Fibroblast of skin of scalp (primary cell): ENCODE data around the gene CARD19.
"Not testable (repeated sequence)": the region's sequence is repeated elsewhere in the genome, so short reads cannot be mapped to it uniquely, and the experiment has no call there.

Experiments
- DNase-seq: peaks from one replicate; pipeline ENCODE4 v3.0.0-alpha.2; 2013

Gene CARD19

DNA sequence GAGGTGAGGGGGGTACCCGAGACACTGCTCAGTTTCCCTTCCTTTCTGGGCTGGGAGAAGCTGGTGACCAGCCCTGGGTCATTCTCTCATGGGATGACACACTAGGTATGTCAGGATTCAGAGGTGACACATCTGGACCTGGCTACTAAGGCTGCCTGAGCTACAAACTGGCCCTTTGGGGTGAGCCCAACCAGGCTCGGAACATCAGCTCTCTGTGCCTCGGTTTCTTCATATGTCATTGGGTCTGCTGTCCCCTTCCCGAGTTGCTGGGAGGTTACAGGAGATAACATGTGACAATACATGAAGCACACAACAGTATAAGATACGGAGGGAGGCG, 11.8 kb downstream of the CARD19 start:
- DNase-seq: no peak

DNA sequence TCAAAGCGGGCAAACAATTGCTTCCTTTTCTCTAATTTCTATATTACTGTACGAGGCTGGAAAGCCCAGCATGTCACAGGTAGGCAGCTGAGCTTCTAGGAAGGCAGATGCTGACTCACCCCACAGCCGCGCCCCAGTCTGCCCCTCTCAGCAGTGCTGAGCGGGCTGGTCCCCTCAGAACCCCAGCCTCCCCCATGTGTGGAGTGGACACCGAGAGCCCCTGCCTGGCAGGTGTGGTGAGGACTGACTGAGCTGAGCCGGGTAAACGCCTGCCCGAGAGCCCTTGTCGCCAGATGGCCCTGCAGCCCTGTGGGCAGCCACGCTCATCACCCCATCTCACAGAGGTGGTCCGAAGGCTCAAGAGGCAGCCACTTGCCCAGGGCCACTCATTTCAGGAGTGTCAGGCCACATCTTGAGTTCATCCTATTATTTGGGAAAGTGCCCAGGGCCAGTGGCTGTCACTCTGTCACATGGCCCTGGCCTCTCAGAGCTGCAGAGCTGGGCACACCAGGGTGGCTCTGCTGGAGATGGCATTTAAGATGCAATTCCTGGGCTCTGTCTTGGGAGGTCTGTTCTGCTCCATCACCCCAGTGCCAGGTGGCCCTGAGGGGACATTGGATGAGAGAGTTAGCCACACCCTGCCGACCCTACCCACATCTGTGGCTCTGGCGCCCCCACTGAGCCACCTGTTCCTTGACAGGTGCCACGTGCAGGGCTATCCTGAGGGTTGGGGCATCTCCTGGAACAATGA, 12.4 kb downstream of the CARD19 start:
- no peak for DNase-seq

GRCh38 chr9:93110311-93110855, 14.4 kb downstream of the CARD19 start:
- DNase-seq: no peak

- DNase-seq: no peak
Measured at GRCh38 chr9:93111001-93111370, 15.0 kb downstream of the CARD19 start.

- no peak for DNase-seq
Measured at GRCh38 chr9:93111371-93112115, 15.5 kb downstream of the CARD19 start.

DNA sequence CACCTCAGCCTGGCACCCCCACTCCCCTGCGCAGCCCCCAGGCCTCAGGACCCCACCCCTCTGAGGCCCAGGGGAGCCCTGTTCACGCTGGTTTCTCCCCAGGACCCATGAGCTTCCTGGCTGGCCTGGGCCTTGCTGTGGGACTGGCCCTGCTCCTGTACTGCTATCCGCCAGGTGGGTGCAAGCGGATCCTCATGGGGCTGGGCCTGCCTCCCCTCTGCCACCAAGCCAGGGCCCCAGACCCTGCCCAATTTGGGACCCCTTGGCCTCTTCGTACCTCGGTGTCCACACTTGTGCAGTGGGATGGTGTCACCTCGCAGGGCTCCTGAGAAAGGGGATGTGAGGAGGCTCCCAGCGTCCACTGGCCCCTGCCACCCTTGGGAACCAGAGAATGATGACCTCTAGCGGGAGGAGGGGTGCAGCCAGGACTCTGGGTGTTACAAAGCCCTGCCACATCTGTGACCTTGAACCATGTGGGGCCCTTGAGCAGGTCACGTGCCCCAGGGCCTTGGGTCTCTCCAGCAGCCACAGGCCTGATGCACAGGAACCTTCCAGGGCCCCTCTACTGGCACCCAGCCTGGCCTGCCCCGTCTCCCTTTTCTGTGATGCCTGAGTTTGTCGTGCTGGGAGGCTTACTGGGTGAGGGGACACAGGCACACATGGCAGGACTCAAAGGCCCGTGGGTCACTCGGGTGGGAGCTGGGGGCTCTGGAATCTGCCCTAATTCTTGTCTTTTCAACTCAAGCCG, 16.3 kb downstream of the CARD19 start:
- no peak for DNase-seq

DNA sequence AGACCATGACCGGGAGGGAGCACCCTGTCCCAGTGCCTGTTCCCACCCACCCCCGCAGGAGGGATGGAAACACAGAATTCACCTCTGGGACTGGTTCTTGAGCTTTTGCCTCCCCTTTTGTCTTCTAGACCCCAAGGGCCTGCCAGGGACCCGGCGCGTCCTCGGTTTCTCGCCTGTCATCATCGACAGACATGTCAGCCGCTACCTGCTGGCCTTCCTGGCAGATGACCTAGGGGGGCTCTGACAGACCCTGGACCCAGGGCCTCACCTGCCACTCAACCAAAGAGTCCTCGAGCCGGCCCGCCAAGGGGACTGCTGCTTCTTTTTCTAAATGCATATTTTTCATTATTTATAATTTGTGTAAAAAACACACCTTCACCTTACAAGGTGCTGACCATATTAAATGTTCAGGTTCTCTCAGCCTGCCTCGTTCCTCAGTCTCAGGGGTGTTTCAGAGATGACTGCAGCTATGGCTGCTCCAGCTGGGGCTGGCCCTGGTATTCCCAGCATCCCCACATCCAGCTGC, 16.9 kb downstream of the CARD19 start:
- no peak for DNase-seq

DNA sequence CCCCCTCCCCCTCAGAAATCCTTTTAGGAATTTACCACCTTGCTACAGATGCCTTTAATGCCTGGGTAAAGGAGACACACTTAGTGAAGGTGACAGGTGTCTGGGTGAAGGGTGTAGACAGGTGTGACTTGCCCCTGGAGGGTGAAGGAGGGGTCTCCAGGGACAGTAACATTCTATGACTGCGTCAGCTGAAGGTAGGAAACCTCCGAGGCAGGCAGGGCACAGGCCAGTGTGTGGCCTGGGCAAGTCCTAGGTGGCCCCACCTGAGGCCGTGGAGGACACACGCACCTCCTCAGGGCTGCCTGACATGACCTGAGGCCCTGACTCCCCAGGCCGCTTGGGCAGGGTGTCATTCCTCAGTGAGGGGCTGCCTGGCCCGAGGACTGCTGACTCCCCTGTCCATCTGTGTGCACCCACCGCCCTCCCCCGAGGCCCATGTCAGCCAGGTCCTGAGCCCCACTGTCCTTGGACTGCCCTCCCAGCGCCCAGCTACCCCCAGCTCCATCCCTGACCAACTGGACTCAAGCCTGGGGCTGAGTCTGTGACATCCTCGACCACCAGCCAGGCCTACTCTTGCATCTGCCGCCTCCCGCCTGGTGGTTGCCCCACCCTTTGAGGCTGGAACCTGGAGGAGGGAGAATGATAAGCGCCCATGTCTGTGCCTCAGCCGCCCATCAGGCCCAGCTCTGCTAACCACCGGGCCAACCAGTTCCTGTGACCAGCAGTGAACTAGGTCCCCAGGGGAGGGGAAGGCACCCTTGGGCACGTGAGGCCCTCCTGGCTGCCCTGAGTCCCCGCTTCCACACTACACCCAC, 18.4 kb downstream of the CARD19 start:
- no peak for DNase-seq

DNA sequence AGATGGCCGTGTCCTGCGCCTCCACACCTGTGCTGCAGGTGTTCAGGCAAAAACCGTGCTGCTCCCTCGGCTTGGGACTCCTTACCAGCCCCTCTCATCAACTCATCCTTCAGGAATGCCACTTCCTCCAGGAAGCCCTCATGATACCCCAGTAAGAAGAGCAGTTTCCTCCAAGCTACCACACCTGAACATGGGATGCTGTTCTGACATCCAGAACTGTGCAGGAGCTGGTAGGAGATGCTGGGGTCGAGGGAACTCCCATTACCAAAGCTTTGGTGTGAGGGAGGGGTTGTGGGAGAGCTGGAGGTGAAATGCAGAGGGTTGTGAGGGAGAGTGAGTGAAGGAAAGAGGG, 18.9 kb downstream of the CARD19 start:
- no peak for DNase-seq

GRCh38 chr9:93115486-93116071, 19.6 kb downstream of the CARD19 start:
- no peak for DNase-seq

DNA sequence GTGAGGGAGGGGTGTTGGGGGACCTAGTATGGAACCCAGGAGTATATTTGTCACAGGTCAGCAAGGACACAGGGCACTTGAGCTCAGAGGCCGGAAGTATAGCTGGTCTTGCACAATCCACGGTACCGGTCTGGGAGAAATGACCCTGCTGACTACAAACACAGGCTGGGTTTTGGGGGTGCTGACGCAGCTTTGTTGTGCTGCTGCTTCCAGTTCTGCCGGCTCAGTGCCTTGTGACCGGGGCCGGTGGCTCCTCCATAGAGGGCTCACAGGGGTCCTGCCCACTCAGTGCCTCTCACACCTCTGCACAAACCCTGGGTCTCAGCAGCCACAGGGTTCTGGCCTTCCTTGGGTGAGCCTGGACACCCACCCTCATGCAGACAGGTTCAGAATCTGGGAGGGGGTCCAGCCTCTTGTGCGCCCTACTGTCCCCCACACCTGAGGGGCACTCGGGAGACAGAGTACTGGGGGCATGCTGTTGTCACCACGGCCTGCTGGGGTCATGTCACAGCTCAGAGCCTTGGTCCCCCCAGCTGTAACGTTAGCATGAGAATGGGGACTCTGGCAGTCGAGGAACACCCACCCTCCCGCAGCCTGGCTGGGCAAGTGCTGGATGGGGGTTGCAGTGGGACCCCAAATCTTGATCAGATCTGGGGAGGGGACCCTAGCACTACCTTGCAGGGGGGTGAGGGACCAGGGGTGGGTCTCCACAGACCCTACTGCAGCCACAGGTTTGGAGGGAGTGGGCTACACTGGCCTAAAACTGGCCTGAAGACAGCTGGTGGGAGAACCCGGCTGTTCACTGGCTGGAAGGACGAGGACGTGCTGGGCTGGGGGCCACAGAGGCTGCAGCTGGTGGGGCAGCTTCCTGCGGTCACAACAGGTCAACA, 20.3 kb downstream of the CARD19 start:
- no peak for DNase-seq

DNA sequence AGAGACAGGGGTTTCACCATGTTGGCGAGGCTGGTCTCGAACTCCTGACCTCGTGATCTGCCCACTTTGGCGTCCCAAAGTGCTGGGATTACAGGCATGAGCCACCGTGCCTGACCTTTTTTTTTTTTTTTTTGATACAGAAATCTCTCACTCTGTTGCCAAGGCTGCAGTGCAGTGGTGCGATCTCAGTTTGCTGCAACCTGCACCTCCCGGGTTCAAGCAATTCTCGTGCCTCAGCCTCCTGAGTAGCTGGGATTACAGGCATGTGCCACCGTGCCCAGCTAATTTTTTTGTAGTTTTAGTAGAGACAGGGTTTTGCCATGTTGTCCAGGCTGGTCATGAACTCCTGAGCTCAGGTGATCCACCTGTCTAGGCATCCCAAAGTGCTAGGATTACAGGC, 21.5 kb downstream of the CARD19 start:
- not testable (repeated sequence) for DNase-seq

DNA sequence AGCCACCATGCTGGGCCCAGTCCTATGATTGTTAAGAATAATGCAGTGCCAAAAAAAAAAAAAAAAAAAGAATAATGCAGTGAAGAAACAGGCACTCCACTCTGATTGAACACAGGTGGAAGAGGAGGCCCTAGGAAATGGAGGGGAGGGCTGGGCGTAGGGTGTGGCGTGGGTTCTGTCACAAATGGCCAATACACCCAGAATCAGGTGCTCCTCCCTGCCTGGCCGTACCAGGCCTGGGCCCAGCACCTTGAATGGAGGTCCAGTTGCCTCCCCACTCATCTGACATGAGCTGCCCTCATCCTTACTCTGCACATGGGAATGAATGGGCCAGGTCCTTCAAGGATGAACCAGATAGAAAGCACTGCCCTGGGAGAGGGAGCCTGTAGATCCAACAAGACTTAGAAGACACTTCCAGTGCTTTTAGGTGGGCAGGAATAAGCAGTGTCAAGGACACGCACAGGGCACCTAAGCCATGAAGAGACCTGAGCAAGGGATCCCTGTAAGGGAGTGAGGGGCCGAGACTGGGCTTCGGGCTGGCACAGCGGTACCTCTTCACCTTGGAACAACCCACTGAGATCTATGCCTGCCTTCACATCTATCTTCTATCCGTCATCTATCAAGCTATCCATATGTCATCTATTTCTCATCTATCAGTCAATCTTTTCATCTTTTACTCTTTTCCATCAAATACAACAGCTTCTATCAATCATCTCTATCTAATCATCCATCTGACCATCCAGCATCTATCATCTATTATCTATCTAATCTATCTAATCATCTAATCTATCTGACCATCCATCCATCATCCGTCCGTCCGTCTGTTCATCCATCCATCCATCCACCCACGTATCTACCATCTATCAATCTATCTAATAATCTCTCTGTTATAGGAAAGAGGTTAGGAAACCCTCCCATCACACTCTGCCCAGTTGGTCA, 22.2 kb downstream of the CARD19 start:
- DNase-seq: no peak

- DNase-seq: no peak
Measured at GRCh38 chr9:93118863-93119702, 23.1 kb downstream of the CARD19 start.

DNA sequence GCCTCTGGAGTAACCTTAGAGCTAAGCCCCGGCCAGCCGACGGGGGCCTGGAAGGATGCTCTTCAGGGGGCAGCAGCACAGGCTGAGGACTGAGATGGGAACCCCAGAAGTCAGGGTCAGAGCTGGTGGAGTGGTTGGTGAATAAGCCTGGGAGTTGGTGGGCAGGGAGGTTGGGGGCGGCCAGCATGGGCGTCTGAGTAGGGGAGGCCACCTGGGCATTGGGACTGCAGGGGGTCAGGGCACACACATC, 23.6 kb downstream of the CARD19 start:
- DNase-seq: no peak

DNA sequence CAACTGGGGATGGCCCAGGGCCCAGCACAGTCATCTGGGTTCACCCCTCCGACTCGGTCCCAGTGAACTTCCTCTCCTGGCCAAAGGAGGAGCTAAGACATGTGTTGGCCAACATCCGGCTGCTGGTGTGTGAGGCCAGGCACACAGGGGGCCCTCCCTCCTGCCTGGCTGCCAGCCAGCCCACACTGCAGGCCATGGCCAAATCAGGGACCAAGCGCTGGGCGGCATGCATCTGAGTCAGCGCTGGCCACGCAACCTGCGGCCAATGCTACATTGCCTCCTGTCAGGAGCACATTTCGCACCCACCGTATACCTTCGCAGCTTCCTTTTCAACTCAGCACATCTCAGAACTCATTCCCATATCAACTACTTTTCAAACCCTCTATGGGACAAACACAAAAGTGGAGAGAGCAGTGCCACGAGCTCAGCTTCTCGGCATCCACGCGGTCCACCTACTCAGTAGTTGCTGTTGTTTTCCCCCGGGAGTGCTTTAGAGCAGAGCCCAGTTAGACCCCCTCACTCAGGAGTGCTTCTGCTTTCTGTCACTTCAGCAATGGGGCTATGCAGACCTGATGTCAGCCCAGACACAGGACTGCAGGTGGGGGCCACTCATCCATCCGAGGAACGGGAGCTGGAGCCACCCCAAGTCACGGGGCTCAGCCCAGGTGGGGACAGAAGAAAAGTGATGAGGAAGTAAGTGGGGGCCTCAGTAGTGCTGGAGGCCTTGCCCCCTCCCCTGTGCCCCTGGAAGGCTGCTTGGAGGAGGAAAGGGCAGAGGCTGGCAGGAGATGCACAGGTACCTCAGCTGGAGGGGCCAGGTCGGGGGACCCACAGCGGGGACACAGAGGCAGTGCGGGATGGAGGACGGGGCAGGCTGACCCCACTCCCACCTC, 24.2 kb downstream of the CARD19 start:
- peak; percentile 67 for DNase-seq

GRCh38 chr9:93120846-93121315, 24.9 kb downstream of the CARD19 start:
- DNase-seq: no peak
